GM18909 (cell line): ENCODE measurements around the gene NATD1.

Source experiments
- ATAC-seq: cut with Tn5 transposase; IDR thresholded peaks from one replicate; pipeline ENCODE4 v1.9.1; 2021; ENCODE audit warnings: mild to moderate bottlenecking; ENCODE audit not compliant: unreplicated experiment, poor library complexity

The NATD1 gene

GRCh38 chr17:21252796-21253645 lies at the start of gene NATD1:
NATD1 (minus strand) TSS chr17:21253410; CDS start chr17:21253264, 146 bp downstream.
- peak; percentile 75 for ATAC-seq

- no peak for ATAC-seq
Measured at GRCh38 chr17:21301593-21302550, 48.7 kb upstream of the NATD1 start.

DNA sequence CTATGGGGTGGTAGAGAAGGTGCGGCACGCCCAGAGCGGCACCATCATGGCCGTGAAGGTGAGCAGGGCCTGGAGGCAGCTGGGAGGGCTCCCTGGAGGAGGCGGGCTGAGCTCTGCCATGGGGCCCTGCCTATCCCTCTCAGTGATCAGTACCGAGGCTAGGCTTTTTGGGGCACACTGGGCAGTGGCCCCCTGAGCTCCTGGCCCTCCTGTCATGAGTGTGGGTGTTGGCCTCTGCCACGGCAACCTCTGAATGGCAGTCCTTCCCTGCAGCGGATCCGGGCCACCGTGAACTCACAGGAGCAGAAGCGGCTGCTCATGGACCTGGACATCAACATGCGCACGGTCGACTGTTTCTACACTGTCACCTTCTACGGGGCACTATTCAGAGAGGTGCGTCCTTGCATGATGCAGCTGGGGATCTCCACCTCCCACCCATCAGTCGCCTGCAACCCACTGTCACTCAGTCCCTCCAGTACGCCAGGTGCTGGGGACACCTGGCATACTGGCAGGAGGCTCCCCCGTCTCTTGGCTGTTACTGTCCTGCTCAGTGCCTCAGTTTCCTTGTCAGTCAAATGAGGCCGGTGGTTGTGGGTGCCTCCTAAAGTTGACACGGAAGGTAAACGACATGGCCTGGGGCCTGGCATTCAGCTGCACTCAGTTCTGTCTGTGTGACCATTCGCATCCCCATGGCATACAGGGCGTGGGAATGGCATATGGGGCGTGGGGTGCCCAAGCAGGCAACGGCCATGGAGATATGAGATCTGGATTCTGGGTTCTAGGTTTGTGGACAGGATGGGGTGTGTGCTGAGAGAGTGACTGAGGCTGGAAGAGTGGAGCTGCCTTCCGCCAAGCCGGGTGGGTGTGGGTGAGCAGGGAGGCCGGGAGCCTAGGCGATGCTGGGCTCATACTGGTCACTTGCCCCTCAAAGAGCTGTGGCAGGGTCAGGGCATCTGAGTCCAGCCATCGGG lies 47.7 kb upstream of the NATD1 start:
- no peak for ATAC-seq

- ATAC-seq, result no peak
Measured at GRCh38 chr17:21299981-21300600, 46.9 kb upstream of the NATD1 start.

GRCh38 chr17:21298983-21299519 lies 45.8 kb upstream of the NATD1 start:
- ATAC-seq, result no peak

- ATAC-seq, result no peak
Measured at GRCh38 chr17:21298056-21298982, 45.1 kb upstream of the NATD1 start.

DNA sequence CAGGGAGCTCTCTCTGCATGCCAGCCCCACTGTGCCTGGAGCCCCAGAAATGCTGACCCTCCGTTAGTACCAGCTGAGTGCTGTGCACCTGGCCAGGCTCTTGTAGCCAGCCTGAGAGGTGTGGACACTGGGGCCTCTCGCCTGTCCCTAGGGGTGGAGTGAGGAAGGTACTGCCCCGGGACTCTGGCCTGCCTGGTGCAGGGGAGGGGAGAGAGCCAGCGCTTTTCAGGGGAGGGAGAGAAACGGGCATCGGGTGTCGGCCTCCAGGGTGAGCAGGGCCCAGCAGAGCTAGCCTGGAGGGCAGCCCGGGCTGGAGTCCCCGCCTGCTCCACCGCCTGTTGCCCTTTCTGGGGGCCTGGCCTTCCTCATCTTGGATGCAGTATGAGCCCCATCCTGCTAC lies 44.4 kb upstream of the NATD1 start:
- ATAC-seq, result no peak

- ATAC-seq, result no peak
Measured at GRCh38 chr17:21297026-21297520, 43.9 kb upstream of the NATD1 start.

- ATAC-seq, result no peak
Measured at GRCh38 chr17:21296097-21297025, 43.2 kb upstream of the NATD1 start.

DNA sequence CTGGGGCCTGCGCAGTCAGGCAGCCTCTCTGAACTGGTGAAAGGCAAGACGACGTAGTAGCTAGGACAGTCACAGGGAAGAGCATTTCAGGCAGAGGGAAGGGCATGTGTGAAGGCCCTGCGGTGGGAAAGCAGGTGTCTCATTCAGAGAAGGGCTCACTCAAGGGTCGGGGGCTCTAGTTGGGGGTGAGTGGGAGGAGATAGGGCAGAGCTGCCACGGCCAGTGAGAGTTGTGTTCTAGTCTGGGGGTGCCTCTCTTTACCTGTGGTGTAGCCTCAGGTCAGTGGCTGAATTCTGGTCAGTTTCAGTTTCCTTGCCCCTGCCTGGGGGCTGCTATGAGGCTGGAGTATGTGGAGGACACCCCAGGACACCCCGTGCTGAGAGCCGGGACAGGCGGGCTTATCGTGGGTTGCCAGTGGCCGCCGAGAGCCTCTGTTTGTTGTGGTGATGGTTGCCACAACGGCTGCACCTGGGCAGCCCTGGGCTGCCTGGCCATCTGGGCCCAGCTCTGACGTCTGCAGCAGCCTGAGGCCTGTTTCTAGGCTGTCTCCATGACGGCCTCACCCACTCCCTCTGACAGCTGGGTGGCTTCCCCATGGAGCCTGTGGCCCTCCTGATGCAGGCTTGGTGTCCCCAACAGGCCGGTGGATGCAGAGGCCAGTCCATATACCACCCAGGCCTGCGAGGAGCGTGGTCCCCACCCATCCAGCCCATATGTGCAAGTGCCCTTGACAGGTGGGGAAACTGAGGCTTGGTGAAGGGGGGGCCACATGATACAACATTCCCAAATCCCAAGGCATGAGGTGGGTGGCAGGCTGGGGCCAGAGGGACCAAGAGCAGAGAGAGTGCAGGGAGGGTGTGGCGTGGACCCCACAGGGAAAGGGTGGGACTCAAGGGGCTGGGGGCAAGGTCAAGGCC lies 42.1 kb upstream of the NATD1 start:
- ATAC-seq, result no peak

DNA sequence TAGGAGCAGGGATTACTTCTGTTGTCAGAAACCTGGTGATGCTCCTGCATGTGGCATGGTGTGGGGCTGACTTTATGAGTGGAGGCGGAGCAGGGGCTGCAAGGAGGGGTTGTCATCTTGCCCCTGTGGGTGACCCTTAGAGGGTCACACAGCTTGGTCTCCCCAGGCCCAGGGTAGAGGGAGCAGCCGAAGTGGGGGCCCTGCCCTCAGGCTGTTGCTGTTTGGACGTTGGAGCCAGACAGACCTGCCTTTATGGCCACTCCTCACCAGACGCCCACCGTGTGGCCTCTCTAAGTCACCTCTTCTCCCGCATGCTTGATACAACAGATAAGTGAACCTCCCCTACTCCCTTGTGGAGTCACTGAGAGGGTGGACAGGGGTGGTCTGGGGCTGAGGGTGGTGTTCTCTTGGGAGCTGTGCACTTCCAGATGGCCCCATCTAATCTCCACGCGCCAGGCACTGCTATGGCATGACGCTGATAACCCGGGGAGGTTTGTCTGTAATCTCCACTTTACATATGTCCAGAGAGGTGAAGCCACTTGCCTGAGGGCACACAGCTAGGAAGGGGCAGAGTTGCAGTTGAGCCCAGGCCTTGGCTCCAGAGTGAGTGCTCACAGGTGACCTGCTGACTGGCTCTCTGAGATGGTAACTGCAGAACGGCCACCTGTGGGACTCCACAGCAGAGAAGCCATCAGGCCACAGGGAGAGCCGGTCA lies 41.3 kb upstream of the NATD1 start:
- no peak for ATAC-seq

DNA sequence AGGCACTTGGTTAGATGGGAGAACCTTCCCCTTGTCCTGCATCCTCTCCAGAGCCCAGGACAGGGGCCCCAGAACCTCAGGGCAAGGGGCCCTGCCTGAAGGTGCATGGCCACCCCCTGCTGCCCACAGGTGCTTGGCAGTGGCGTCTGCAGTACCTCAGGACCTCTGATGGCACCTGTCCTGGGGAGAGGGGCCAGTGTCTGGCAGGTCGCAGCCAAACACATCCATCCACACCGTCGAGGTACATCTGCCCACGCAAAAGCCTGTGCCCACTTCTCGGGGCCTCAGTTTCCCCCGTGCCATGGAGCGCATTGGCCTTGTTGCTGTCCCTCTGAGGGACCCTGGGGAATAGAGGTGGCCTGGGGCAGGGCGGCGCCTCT lies 40.6 kb upstream of the NATD1 start:
- ATAC-seq, result no peak

DNA sequence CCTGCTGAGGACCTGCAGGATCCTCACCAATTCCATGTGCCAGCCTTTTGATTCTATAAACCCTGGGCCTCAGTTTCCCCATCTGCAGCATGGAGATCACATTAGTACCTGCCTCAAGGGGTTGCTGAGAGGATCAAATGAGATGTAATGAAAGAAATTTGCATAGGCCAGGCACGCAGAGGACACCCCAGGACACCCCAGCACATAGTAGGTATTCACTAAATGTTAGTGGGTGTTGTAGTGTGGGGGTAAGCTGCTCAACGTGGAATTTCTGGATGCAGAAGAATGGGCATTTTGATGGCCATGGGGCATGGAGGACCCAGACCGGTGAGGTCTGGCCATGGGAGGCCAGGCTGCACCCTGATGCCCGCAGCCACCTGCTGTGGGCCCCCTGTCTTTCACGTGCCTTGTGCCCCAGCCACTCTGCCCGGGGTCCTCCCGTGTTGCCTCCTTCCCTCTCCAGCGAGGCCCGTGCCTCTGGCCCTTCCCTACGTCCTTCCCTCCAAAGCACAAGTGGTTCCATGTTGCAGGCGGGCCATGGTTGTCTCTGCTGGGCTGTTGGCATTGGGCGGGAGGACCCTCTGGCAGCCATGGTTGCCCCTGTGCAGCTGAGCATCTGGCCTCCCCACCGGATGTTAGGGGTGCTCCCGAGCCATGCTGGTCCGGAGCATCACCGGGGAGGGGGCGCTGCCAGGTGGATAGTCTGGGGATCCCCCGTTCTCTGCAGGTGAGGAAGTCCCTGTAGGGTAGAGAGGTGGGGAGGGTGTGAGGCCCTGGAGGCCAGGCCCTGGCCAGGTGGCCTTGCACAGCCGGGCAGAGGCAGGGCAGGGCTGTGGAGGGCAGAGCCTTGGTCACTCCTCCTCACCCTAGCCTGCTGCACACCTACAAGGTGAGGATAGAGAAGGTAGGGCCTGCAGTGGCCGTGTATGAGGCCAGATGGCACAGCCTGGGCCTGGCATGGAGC lies 39.9 kb upstream of the NATD1 start:
- no peak for ATAC-seq

GRCh38 chr17:21291862-21292261 lies 38.7 kb upstream of the NATD1 start:
- ATAC-seq, result no peak
